Neural cell (in vitro differentiated cells): ENCODE measurements around the gene CRTC1. TPM values are rescaled to one million over a fixed set of nuclear protein-coding genes. Genes with fewer than 3 reads are reported as not detected.

ENCODE experiments used
- H2AFZ ChIP-seq: fragments of 200-600, 300-800 bp; sonication (generic), shearing (Covaris generic); 2 replicates; pipeline ENCODE4 v1.6.0; 2014; ENCODE audit warnings: low read depth, mild to moderate bottlenecking, antibody characterized with exemption, low read length, moderate library complexity
- H3F3A ChIP-seq: fragments of 200-600 bp; shearing (Covaris generic); 2 replicates; pipeline ENCODE4 v1.6.1; 2016; ENCODE audit warnings: mild to moderate bottlenecking, moderate library complexity, mixed read lengths, antibody characterized with exemption, low read length; ENCODE audit not compliant: insufficient read depth, poor library complexity, severe bottlenecking
- H3K27ac ChIP-seq: fragments of 200-600, 300-800 bp; sonication (generic), shearing (Covaris generic); 2 replicates; pipeline ENCODE4 v1.5.1; 2014; ENCODE audit warnings: mild to moderate bottlenecking, low read length, moderate library complexity
- H3K27me3 ChIP-seq: fragments of 300-800, 200-600 bp; sonication (generic), shearing (Covaris generic); 2 replicates; pipeline ENCODE4 v1.6.0; 2014; ENCODE audit warnings: mild to moderate bottlenecking, low read depth, low read length, moderate library complexity; ENCODE audit not compliant: insufficient read depth
- H3K36me3 ChIP-seq: fragments of 300-800, 200-600 bp; sonication (generic), shearing (Covaris generic); 2 replicates; pipeline ENCODE4 v1.5.1; 2014; ENCODE audit warnings: mild to moderate bottlenecking, antibody characterized with exemption, low read length, moderate library complexity; ENCODE audit not compliant: insufficient read depth
- H3K4me2 ChIP-seq: fragments of 300-800, 200-600 bp; sonication (generic), shearing (Covaris generic); 2 replicates; pipeline ENCODE4 v1.6.0; 2014; ENCODE audit warnings: mild to moderate bottlenecking, low read length
- H3K4me3 ChIP-seq: fragments of 300-800, 200-600 bp; sonication (generic), shearing (Covaris generic); 2 replicates; pipeline ENCODE4 v1.5.1; 2014; ENCODE audit warnings: mild to moderate bottlenecking, low read length, moderate library complexity
- H3K79me2 ChIP-seq: fragments of 200-600 bp; shearing (Covaris generic); replicated peaks from 2 replicates; pipeline ENCODE4 v1.6.0; 2014; ENCODE audit warnings: mild to moderate bottlenecking, low read length, moderate library complexity; ENCODE audit not compliant: insufficient read depth
- H3K9ac ChIP-seq: fragments of 300-800, 200-600 bp; sonication (generic), shearing (Covaris generic); 2 replicates; pipeline ENCODE4 v1.6.1; 2016; ENCODE audit warnings: mild to moderate bottlenecking, low read length, mixed read lengths
- H3K9me2 ChIP-seq: fragments of 200-600 bp; shearing (Covaris generic); 2 replicates; pipeline ENCODE4 v1.6.1; 2016; ENCODE audit warnings: mild to moderate bottlenecking, low read length, mixed read lengths; ENCODE audit not compliant: insufficient read depth
- H3K9me3 ChIP-seq: fragments of 200-600, 300-800 bp; sonication (generic), shearing (Covaris generic); 2 replicates; pipeline ENCODE4 v1.6.1; 2016; ENCODE audit warnings: mild to moderate bottlenecking, mixed run types, low read length, moderate library complexity, mixed read lengths
- H4K20me1 ChIP-seq: fragments of 200-600 bp; shearing (Covaris generic); 2 replicates; pipeline ENCODE4 v1.6.1; 2016; ENCODE audit warnings: mild to moderate bottlenecking, mixed run types; ENCODE audit not compliant: insufficient read depth
- EP300 ChIP-seq: fragments of 450-650 bp; conservative IDR thresholded peaks from 2 replicates; pipeline ENCODE4 v1.6.1; 2014; ENCODE audit warnings: antibody characterized with exemption, mild to moderate bottlenecking, moderate library complexity; ENCODE audit not compliant: poor library complexity, severe bottlenecking
- EZH2 ChIP-seq: fragments of 200-600, 300-800 bp; shearing (Covaris generic), sonication (generic); IDR thresholded peaks from 2 replicates; pipeline ENCODE4 v1.6.1; 2014; ENCODE audit warnings: antibody characterized with exemption, low read length, borderline replicate concordance, mild to moderate bottlenecking; ENCODE audit not compliant: insufficient read depth, poor library complexity, severe bottlenecking
- MXI1 ChIP-seq: fragments of 450-650 bp; conservative IDR thresholded peaks from 2 replicates; pipeline ENCODE4 v1.6.1; 2014; ENCODE audit warnings: antibody characterized with exemption, mild to moderate bottlenecking; ENCODE audit not compliant: poor library complexity, severe bottlenecking
- POLR2AphosphoS5 ChIP-seq: IDR thresholded peaks from 2 replicates; pipeline ENCODE4 v1.6.1; 2012
- RAD21 ChIP-seq: fragments of 450-650 bp; conservative IDR thresholded peaks from 2 replicates; pipeline ENCODE4 v1.6.1; 2014; ENCODE audit warnings: antibody characterized with exemption, mild to moderate bottlenecking, moderate library complexity
- SMC3 ChIP-seq: fragments of 450-650 bp; conservative IDR thresholded peaks from 2 replicates; pipeline ENCODE4 v1.6.1; 2014; ENCODE audit warnings: antibody characterized with exemption, mild to moderate bottlenecking, moderate library complexity; ENCODE audit not compliant: poor library complexity
- TAF1 ChIP-seq: IDR thresholded peaks from 2 replicates; pipeline ENCODE4 v1.6.1; 2012; ENCODE audit warnings: low read depth
- polyA plus RNA-seq: library from polyadenylated mRNA; depleted of rRNA; stranded (reverse); fragments of >200 nt; gene quantifications from 2 replicates; pipeline ENCODE4 v1.2.3, GENCODE V29; 2014
- TF ChIP-seq, protein P1 (sequence below): IDR thresholded peaks from 2 replicates; pipeline ENCODE4 v1.6.1; 2012; ENCODE audit warnings: borderline replicate concordance
- TF ChIP-seq, protein P2 (sequence below): fragments of 450-650 bp; IDR thresholded peaks from 2 replicates; pipeline ENCODE4 v1.5.1; 2014; ENCODE audit warnings: antibody characterized with exemption, mild to moderate bottlenecking, moderate library complexity; ENCODE audit not compliant: poor library complexity, severe bottlenecking

Gene CRTC1
- polyA plus RNA-seq, 1 donor from 2014 or later, result 10.4 TPM

DNA sequence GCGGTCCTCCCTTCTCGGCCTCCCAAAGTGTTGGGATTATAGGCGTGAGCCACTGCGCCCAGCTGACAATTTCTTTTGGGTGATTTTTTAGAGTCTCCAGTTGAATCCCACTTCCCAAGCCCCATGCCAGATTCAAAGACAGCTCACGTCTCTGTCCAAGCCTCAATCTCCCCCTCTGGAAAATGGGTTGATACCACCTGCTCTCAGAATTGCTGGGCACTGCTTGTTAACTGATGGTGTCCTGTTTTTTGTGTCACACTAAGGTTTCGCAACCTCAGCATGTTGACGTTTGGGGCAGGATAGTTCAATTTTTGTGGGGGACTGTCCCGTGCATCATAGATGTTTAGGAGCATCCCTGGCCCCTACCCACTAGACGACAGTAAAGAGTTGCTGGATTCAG, 134.1 kb downstream of the CRTC1 start:
- no peak overlapping the region for H3K9ac ChIP-seq
- no peak overlapping the region for H3K4me2 ChIP-seq
- no peaks in the 10 kb centered on the region for H3K9me3 ChIP-seq
- H3K36me3 ChIP-seq, result no peaks in the 10 kb centered on the region
- no peaks in the 10 kb centered on the region for H3F3A ChIP-seq
- H3K27ac ChIP-seq, result no peak overlapping the region
- no peaks in the 10 kb centered on the region for H3K27me3 ChIP-seq
- H3K4me3 ChIP-seq, result no peak overlapping the region
- H3K79me2 ChIP-seq, result no peaks in the 10 kb centered on the region
- TF ChIP-seq MXI1 (no peak), TAF1 (no peak), SMC3 (no peak), EZH2 (no peak), EP300 (no peak), RAD21 (no peak), POLR2AphosphoS5 (no peak)
- TF ChIP-seq, protein P1, sequence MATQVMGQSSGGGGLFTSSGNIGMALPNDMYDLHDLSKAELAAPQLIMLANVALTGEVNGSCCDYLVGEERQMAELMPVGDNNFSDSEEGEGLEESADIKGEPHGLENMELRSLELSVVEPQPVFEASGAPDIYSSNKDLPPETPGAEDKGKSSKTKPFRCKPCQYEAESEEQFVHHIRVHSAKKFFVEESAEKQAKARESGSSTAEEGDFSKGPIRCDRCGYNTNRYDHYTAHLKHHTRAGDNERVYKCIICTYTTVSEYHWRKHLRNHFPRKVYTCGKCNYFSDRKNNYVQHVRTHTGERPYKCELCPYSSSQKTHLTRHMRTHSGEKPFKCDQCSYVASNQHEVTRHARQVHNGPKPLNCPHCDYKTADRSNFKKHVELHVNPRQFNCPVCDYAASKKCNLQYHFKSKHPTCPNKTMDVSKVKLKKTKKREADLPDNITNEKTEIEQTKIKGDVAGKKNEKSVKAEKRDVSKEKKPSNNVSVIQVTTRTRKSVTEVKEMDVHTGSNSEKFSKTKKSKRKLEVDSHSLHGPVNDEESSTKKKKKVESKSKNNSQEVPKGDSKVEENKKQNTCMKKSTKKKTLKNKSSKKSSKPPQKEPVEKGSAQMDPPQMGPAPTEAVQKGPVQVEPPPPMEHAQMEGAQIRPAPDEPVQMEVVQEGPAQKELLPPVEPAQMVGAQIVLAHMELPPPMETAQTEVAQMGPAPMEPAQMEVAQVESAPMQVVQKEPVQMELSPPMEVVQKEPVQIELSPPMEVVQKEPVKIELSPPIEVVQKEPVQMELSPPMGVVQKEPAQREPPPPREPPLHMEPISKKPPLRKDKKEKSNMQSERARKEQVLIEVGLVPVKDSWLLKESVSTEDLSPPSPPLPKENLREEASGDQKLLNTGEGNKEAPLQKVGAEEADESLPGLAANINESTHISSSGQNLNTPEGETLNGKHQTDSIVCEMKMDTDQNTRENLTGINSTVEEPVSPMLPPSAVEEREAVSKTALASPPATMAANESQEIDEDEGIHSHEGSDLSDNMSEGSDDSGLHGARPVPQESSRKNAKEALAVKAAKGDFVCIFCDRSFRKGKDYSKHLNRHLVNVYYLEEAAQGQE, result no peak
- TF ChIP-seq, protein P2, sequence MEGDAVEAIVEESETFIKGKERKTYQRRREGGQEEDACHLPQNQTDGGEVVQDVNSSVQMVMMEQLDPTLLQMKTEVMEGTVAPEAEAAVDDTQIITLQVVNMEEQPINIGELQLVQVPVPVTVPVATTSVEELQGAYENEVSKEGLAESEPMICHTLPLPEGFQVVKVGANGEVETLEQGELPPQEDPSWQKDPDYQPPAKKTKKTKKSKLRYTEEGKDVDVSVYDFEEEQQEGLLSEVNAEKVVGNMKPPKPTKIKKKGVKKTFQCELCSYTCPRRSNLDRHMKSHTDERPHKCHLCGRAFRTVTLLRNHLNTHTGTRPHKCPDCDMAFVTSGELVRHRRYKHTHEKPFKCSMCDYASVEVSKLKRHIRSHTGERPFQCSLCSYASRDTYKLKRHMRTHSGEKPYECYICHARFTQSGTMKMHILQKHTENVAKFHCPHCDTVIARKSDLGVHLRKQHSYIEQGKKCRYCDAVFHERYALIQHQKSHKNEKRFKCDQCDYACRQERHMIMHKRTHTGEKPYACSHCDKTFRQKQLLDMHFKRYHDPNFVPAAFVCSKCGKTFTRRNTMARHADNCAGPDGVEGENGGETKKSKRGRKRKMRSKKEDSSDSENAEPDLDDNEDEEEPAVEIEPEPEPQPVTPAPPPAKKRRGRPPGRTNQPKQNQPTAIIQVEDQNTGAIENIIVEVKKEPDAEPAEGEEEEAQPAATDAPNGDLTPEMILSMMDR, result no peak
- H3K9me2 ChIP-seq, result no peaks in the 10 kb centered on the region
- H2AFZ ChIP-seq, result no peak overlapping the region
- no peaks in the 10 kb centered on the region for H4K20me1 ChIP-seq

DNA sequence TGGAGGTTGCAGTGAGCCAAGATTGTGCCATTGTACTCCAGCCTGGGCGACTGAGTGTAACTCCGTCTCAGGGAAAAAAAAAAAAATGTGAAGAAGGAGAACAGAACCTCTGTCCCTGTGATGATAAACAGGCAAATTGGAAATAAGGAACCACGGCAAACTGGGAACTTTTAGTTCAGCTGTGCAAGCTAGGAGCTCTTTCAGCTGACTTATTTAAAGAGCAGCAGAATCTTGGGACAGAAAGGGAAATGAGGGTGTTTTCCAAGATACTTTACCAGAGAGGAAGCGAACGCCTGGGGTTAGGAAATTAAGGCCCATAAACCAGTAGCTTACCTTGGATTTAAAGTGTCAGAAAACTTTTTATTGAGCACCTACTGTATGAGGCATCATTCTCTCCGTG, 145.3 kb downstream of the CRTC1 start:
- Histone ChIP-seq H4K20me1 (peaks cover 12% of the 10 kb centered on the region), H3K27me3 (no peaks in the 10 kb centered on the region), H3F3A (no peaks in the 10 kb centered on the region), H3K4me2 (no peak overlapping the region), H3K36me3 (no peaks in the 10 kb centered on the region), H3K27ac (no peak overlapping the region), H2AFZ (no peak overlapping the region), H3K79me2 (peaks cover 13% of the 10 kb centered on the region), H3K4me3 (no peak overlapping the region), H3K9me3 (no peaks in the 10 kb centered on the region), H3K9ac (no peak overlapping the region), H3K9me2 (no peaks in the 10 kb centered on the region)
- no peak for TF ChIP-seq EZH2
- TF ChIP-seq MXI1, result no peak
- no peak for TF ChIP-seq EP300
- TF ChIP-seq, protein P2, result no peak
- no peak for TF ChIP-seq TAF1
- TF ChIP-seq RAD21, result no peak
- no peak for TF ChIP-seq POLR2AphosphoS5
- TF ChIP-seq, protein P1, result no peak
- no peak for TF ChIP-seq SMC3
